ENCODE data around the gene HDAC4. TPM values are rescaled to one million over a fixed set of nuclear protein-coding genes. Genes with fewer than 3 reads are reported as not detected.

HDAC4 gene
- total RNA-seq, 4 donors from 2014 or later: 21.6 to 72.7 (median 35.2) TPM

DNA sequence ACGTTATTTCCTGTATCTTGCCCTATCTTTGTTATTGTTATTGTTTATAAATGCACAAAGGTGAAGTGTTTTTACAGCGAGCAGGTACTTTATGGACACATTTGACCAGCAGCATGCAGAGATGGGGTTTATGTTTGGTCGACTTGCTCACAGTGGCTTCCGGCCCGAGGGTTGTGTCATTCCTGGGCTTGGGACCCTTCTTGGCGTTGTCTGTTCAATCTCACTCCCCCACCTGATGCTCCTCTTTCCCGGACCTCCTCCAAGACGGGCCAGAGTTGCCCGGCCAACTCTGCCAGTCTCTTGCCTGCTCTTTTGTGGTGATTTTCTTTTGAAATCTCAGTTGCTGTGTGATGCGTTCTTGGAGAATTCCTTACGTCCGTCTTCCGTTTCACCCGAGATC, 399.0 kb downstream of the HDAC4 start:
- H3K4me3 ChIP-seq: no peak overlapping the region
- H3K36me3 ChIP-seq: no peaks in the 10 kb centered on the region
- intact Hi-C loops (cut with DNase I): no loop called here
- no peak overlapping the region for H3K27ac ChIP-seq
- DNase-seq: no peak
- peaks cover 2 to 24% (median 8%) of the 10 kb centered on the region in 3 donors for H3K4me1 ChIP-seq
- peaks cover 0 to 44% (median 0%) of the 10 kb centered on the region in 4 donors for H3K27me3 ChIP-seq
- H3K9me3 ChIP-seq: no peaks in the 10 kb centered on the region
- no peak for TF ChIP-seq CTCF (IDR thresholded peaks at IDR 0.05)
- TF ChIP-seq POLR2A (IDR thresholded peaks at IDR 0.05): no peak
- 85 to 89% methylated on average over 14 of the region's 14 CpGs for WGBS, 2 donors

- intact Hi-C loops (cut with DNase I): no loop called here
- Histone ChIP-seq H3K27me3 (peaks cover 0 to 37% (median 0%) of the 10 kb centered on the region in 4 donors), H3K9me3 (no peaks in the 10 kb centered on the region), H3K27ac (no peak overlapping the region), H3K4me3 (no peak overlapping the region), H3K4me1 (peaks cover 2 to 19% (median 8%) of the 10 kb centered on the region in 3 donors), H3K36me3 (no peaks in the 10 kb centered on the region)
- no peak for TF ChIP-seq POLR2A (IDR thresholded peaks at IDR 0.05)
- TF ChIP-seq CTCF (IDR thresholded peaks at IDR 0.05): no peak
- 84 to 89% methylated on average over 5 to 12 of the region's 12 CpGs for WGBS, 2 donors
- no peak for DNase-seq
Measured at GRCh38 chr2:239000500-239001073, 400.2 kb downstream of the HDAC4 start.

DNA sequence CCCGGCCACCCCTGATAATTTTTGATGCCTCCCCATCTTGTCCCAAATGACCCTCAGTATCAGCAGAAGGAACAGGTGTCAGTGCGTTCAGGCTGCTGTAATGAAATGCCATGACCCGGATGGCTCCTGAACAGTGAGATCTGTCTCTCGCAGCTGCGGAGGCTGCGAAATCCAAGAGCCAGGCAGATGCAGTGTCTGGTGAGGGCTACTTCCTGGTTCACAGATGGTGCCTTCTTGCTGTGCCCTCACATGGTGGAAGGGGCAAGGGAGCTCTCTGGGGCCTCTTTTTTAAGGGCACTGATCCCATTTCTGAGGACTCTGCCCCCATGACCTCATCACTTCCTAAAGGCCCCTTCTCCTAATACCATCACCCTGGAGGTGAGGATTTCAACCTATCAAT, 400.7 kb downstream of the HDAC4 start:
- intact Hi-C loops (cut with DNase I): no loop called here
- Histone ChIP-seq H3K9me3 (no peaks in the 10 kb centered on the region), H3K4me3 (no peak overlapping the region), H3K27ac (no peak overlapping the region), H3K4me1 (peaks cover 2 to 19% (median 8%) of the 10 kb centered on the region in 3 donors), H3K27me3 (peaks cover 0 to 37% (median 0%) of the 10 kb centered on the region in 4 donors), H3K36me3 (no peaks in the 10 kb centered on the region)
- no peak for DNase-seq
- TF ChIP-seq CTCF (IDR thresholded peaks at IDR 0.05) (no peak), POLR2A (IDR thresholded peaks at IDR 0.05) (no peak)
- WGBS, 2 donors: 97 to 100% methylated on average over 1 to 6 of the region's 6 CpGs

DNA sequence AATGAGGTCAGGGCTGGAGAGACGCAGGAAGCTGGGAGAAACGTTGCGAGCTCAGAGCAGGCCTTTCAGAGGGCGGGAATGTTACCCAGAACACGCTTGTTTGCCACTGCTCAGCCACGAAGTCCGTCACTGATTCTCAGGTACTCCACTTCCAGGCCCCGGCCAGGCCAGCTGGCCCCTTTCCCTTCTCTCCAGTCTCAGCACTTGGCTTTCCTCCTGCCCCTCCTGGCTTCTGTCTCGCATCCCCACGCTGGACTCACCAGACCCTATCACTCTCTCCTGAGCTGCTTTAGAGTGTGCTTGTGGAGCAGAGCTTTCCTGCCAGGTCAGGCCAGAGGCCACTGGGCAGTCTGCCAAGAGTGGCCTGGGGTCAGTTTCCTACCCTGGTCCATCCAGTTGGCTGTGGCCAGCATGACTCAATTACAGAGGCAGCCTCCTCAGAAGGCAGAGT, 401.5 kb downstream of the HDAC4 start:
- no peak for DNase-seq

More for the DNA sequence above, 401.5 kb downstream of the HDAC4 start:
- TF ChIP-seq CTCF (IDR thresholded peaks at IDR 0.05): no peak
- no peak for TF ChIP-seq POLR2A (IDR thresholded peaks at IDR 0.05)
- 79 to 80% methylated on average over 8 to 10 of the region's 10 CpGs for WGBS, 2 donors
- peaks cover 2 to 19% (median 8%) of the 10 kb centered on the region in 3 donors for H3K4me1 ChIP-seq
- intact Hi-C loops (cut with DNase I): no loop called here
- no peak overlapping the region for H3K4me3 ChIP-seq
- no peaks in the 10 kb centered on the region for H3K36me3 ChIP-seq
- peaks cover 0 to 4% (median 4%) of the 10 kb centered on the region in 3 donors for H3K9me3 ChIP-seq
- peaks cover 0 to 30% (median 0%) of the 10 kb centered on the region in 4 donors for H3K27me3 ChIP-seq
- H3K27ac ChIP-seq: no peak overlapping the region
